ENCODE results near the gene EGFLAM. TPM values are rescaled to one million over a fixed set of nuclear protein-coding genes. Genes with fewer than 3 reads are reported as not detected.

Gene EGFLAM
- total and polyA plus RNA-seq, 9 donors, result 29.3 to 40.1 (median 36.5) TPM

- Histone ChIP-seq H3K27ac (ENCODE audit: low read length) (peak overlapping the region; percentile 94), H3K4me1 (ENCODE audit: control insufficient read depth, insufficient read depth, low read length) (peaks cover 57% of the 10 kb centered on the region), H3K36me3 (ENCODE audit: control insufficient read depth, insufficient read depth, low read length) (no peaks in the 10 kb centered on the region), H3K4me3 (ENCODE audit: low read length) (no peak overlapping the region), H3K27me3 (ENCODE audit: control insufficient read depth, insufficient read depth, low read length) (no peaks in the 10 kb centered on the region), H3K9me3 (replicated peaks; ENCODE audit: control insufficient read depth, low read depth, low read length) (no peaks in the 10 kb centered on the region)
- peak; percentile 50 for DNase-seq
- no CpG with 5 or more reads among the region's 7 CpGs for WGBS (ENCODE audit: insufficient coverage)
These were observed 204.7 kb downstream of the EGFLAM start for GRCh38 chr5:38462976-38463633.

- H3K36me3 ChIP-seq (ENCODE audit: control insufficient read depth, insufficient read depth, low read length), result no peaks in the 10 kb centered on the region
- H3K27ac ChIP-seq (ENCODE audit: low read length), result peak overlapping the region; percentile 94
- H3K4me1 ChIP-seq (ENCODE audit: control insufficient read depth, insufficient read depth, low read length), result peaks cover 65% of the 10 kb centered on the region
- 10% methylated on average over 3 of the region's 10 CpGs for WGBS (ENCODE audit: insufficient coverage)
- H3K4me3 ChIP-seq (ENCODE audit: low read length), result no peak overlapping the region
- DNase-seq, result peak; percentile 91
- H3K27me3 ChIP-seq (ENCODE audit: control insufficient read depth, insufficient read depth, low read length), result no peaks in the 10 kb centered on the region
- no peaks in the 10 kb centered on the region for H3K9me3 ChIP-seq (replicated peaks; ENCODE audit: control insufficient read depth, low read depth, low read length)
These were observed 205.5 kb downstream of the EGFLAM start for GRCh38 chr5:38463634-38464521.

GRCh38 chr5:38465061-38465460 lies 206.7 kb downstream of the EGFLAM start:
- H3K36me3 ChIP-seq (ENCODE audit: control insufficient read depth, insufficient read depth, low read length), result no peaks in the 10 kb centered on the region
- H3K27me3 ChIP-seq (ENCODE audit: control insufficient read depth, insufficient read depth, low read length), result no peaks in the 10 kb centered on the region
- H3K27ac ChIP-seq (ENCODE audit: low read length), result peak overlapping the region; percentile 94
- H3K9me3 ChIP-seq (replicated peaks; ENCODE audit: control insufficient read depth, low read depth, low read length), result no peaks in the 10 kb centered on the region
- no CpG with 5 or more reads among the region's 2 CpGs for WGBS (ENCODE audit: insufficient coverage)
- H3K4me3 ChIP-seq (ENCODE audit: low read length), result no peak overlapping the region
- peaks cover 77% of the 10 kb centered on the region for H3K4me1 ChIP-seq (ENCODE audit: control insufficient read depth, insufficient read depth, low read length)
- peak; percentile 82 for DNase-seq

- DNase-seq, result no peak
- Histone ChIP-seq H3K4me1 (ENCODE audit: control insufficient read depth, insufficient read depth, low read length) (peaks cover 83% of the 10 kb centered on the region), H3K27me3 (ENCODE audit: control insufficient read depth, insufficient read depth, low read length) (no peaks in the 10 kb centered on the region), H3K36me3 (ENCODE audit: control insufficient read depth, insufficient read depth, low read length) (no peaks in the 10 kb centered on the region), H3K9me3 (replicated peaks; ENCODE audit: control insufficient read depth, low read depth, low read length) (no peaks in the 10 kb centered on the region), H3K4me3 (ENCODE audit: low read length) (no peak overlapping the region), H3K27ac (ENCODE audit: low read length) (peak overlapping the region; percentile 94)
- WGBS (ENCODE audit: insufficient coverage), result 82% methylated on average over 7 of the region's 9 CpGs
These were observed 207.5 kb downstream of the EGFLAM start for GRCh38 chr5:38465702-38466423.

- Histone ChIP-seq H3K27ac (ENCODE audit: low read length) (peak overlapping the region; percentile 94), H3K4me3 (ENCODE audit: low read length) (no peak overlapping the region), H3K27me3 (ENCODE audit: control insufficient read depth, insufficient read depth, low read length) (no peaks in the 10 kb centered on the region), H3K4me1 (ENCODE audit: control insufficient read depth, insufficient read depth, low read length) (peaks cover 83% of the 10 kb centered on the region), H3K36me3 (ENCODE audit: control insufficient read depth, insufficient read depth, low read length) (no peaks in the 10 kb centered on the region), H3K9me3 (replicated peaks; ENCODE audit: control insufficient read depth, low read depth, low read length) (no peaks in the 10 kb centered on the region)
- peak; percentile 74 for DNase-seq
- whole genome bisulfite sequencing (ENCODE audit: insufficient coverage), result 69% methylated on average over 11 of the region's 24 CpGs
These were observed 208.2 kb downstream of the EGFLAM start for GRCh38 chr5:38466424-38467189.

- Histone ChIP-seq H3K27ac (ENCODE audit: low read length) (peak overlapping the region; percentile 94), H3K4me3 (ENCODE audit: low read length) (no peak overlapping the region), H3K27me3 (ENCODE audit: control insufficient read depth, insufficient read depth, low read length) (no peaks in the 10 kb centered on the region), H3K9me3 (replicated peaks; ENCODE audit: control insufficient read depth, low read depth, low read length) (no peaks in the 10 kb centered on the region), H3K36me3 (ENCODE audit: control insufficient read depth, insufficient read depth, low read length) (no peaks in the 10 kb centered on the region), H3K4me1 (ENCODE audit: control insufficient read depth, insufficient read depth, low read length) (peaks cover 78% of the 10 kb centered on the region)
- WGBS (ENCODE audit: insufficient coverage), result 48% methylated on average over 10 of the region's 22 CpGs
- DNase-seq, result peak; percentile 89
These were observed 209.1 kb downstream of the EGFLAM start for GRCh38 chr5:38467353-38468040.

GRCh38 chr5:38468202-38468673 lies 209.9 kb downstream of the EGFLAM start:
- Histone ChIP-seq H3K4me1 (ENCODE audit: control insufficient read depth, insufficient read depth, low read length) (peaks cover 76% of the 10 kb centered on the region), H3K27ac (ENCODE audit: low read length) (peak overlapping the region; percentile 94), H3K27me3 (ENCODE audit: control insufficient read depth, insufficient read depth, low read length) (no peaks in the 10 kb centered on the region), H3K4me3 (ENCODE audit: low read length) (no peak overlapping the region), H3K36me3 (ENCODE audit: control insufficient read depth, insufficient read depth, low read length) (no peaks in the 10 kb centered on the region), H3K9me3 (replicated peaks; ENCODE audit: control insufficient read depth, low read depth, low read length) (no peaks in the 10 kb centered on the region)
- 50% methylated on average over 11 of the region's 12 CpGs for WGBS (ENCODE audit: insufficient coverage)
- DNase-seq, result peak; percentile 74

GRCh38 chr5:38468978-38469706 lies 210.8 kb downstream of the EGFLAM start:
- H3K27ac ChIP-seq (ENCODE audit: low read length), result peak overlapping the region; percentile 94
- no peaks in the 10 kb centered on the region for H3K27me3 ChIP-seq (ENCODE audit: control insufficient read depth, insufficient read depth, low read length)
- H3K36me3 ChIP-seq (ENCODE audit: control insufficient read depth, insufficient read depth, low read length), result no peaks in the 10 kb centered on the region
- H3K4me3 ChIP-seq (ENCODE audit: low read length), result no peak overlapping the region
- DNase-seq, result peak; percentile 96
- WGBS (ENCODE audit: insufficient coverage), result 20% methylated on average over 10 of the region's 18 CpGs
- no peaks in the 10 kb centered on the region for H3K9me3 ChIP-seq (replicated peaks; ENCODE audit: control insufficient read depth, low read depth, low read length)
- H3K4me1 ChIP-seq (ENCODE audit: control insufficient read depth, insufficient read depth, low read length), result peaks cover 68% of the 10 kb centered on the region
